GM12872 (cell line): ENCODE data around the gene KCTD1.

Experiments
- CTCF ChIP-seq: IDR thresholded peaks from 3 replicates; pipeline ENCODE4 v1.5.1; 2011; ENCODE audit warnings: low read depth, mild to moderate bottlenecking, low read length, moderate library complexity; ENCODE audit not compliant: insufficient read depth

The KCTD1 gene

GRCh38 chr18:26476697-26477096 is 71.7 kb downstream of the KCTD1 start:
- TF ChIP-seq CTCF: no peak

- no peak for TF ChIP-seq CTCF
Observed at GRCh38 chr18:26474542-26474941, 73.8 kb downstream of the KCTD1 start.

- no peak for TF ChIP-seq CTCF
Observed at GRCh38 chr18:26473672-26474071, 74.7 kb downstream of the KCTD1 start.

- TF ChIP-seq CTCF: no peak
Observed at GRCh38 chr18:26471826-26472225, 76.5 kb downstream of the KCTD1 start.

- TF ChIP-seq CTCF: no peak
Observed at GRCh38 chr18:26471027-26471426, 77.3 kb downstream of the KCTD1 start.

GRCh38 chr18:26470011-26470637 is 78.2 kb downstream of the KCTD1 start:
- TF ChIP-seq CTCF: no peak

- peak; percentile 87 for TF ChIP-seq CTCF
Observed at GRCh38 chr18:26468931-26469340, 79.4 kb downstream of the KCTD1 start.
